IPS DF 4.7 (cell line): ENCODE measurements around the gene ASXL2.
A peak's percentile ranks its signal among the peaks of the same experiment; 100 is the strongest.
"Not testable (repeated sequence)": the region's sequence is repeated elsewhere in the genome, so short reads cannot be mapped to it uniquely, and the experiment has no call there.

ENCODE experiments used
- DNase-seq: peaks from one replicate; pipeline ENCODE4 v3.0.0-alpha.2; 2013; ENCODE audit warnings: low spot score; ENCODE audit errors: extremely low read depth

The ASXL2 gene

GRCh38 chr2:25838152-25838756, 40.0 kb downstream of the ASXL2 start:
- DNase-seq = no peak

- DNase-seq = no peak
Measured at GRCh38 chr2:25835906-25836305, 42.4 kb downstream of the ASXL2 start.

DNA sequence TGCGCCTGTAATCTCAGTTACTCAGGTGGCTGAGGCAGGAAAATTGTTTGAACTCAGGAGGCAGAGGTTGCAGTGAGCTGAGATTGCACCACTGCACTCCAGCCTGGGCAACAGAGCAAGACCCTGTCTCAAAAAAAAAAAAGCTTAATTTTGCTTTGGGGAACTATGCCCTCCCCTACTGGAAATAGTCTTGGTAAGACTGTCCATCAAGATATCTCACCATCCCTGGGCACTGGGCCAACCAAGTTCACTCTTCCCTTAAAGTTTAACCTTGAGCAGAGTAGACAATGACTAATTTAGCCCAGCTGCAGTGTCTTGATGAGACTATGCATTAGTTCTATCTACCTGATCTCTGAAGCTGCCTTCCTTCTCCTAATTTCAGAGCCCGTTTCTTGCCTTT, 44.7 kb downstream of the ASXL2 start:
- no peak for DNase-seq

- DNase-seq = no peak
Measured at GRCh38 chr2:25832897-25833296, 45.4 kb downstream of the ASXL2 start.

GRCh38 chr2:25831746-25832449, 46.4 kb downstream of the ASXL2 start:
- no peak for DNase-seq

DNA sequence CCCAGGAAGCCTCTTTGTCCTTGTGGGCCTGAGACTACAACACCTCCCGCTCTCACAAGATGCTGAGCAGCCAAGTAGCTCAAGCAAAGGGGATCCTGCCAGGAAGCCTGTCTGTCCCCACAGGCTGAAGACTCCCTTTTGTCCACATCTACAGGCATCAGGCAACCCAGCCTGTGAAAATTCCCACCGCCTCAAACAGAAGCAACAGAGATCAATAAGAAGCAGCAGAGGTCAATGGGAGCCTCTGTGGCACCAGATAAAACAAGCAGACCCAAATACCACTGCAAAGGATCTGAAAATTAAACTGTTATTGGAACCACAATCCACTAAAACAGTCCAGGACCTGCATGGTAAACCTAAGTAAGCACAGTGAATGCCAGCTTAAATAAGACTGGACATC, 48.5 kb downstream of the ASXL2 start:
- DNase-seq = no peak

GRCh38 chr2:25829377-25829704, 48.9 kb downstream of the ASXL2 start:
- DNase-seq = no peak

GRCh38 chr2:25828532-25829376, 49.5 kb downstream of the ASXL2 start:
- not testable (repeated sequence) for DNase-seq

- no peak for DNase-seq
Measured at GRCh38 chr2:25825238-25825637, 53.0 kb downstream of the ASXL2 start.

- no peak for DNase-seq
Measured at GRCh38 chr2:25824718-25825117, 53.6 kb downstream of the ASXL2 start.

GRCh38 chr2:25824216-25824615, 54.1 kb downstream of the ASXL2 start:
- no peak for DNase-seq

GRCh38 chr2:25822190-25823117, 55.8 kb downstream of the ASXL2 start:
- DNase-seq = peak; percentile 9

DNA sequence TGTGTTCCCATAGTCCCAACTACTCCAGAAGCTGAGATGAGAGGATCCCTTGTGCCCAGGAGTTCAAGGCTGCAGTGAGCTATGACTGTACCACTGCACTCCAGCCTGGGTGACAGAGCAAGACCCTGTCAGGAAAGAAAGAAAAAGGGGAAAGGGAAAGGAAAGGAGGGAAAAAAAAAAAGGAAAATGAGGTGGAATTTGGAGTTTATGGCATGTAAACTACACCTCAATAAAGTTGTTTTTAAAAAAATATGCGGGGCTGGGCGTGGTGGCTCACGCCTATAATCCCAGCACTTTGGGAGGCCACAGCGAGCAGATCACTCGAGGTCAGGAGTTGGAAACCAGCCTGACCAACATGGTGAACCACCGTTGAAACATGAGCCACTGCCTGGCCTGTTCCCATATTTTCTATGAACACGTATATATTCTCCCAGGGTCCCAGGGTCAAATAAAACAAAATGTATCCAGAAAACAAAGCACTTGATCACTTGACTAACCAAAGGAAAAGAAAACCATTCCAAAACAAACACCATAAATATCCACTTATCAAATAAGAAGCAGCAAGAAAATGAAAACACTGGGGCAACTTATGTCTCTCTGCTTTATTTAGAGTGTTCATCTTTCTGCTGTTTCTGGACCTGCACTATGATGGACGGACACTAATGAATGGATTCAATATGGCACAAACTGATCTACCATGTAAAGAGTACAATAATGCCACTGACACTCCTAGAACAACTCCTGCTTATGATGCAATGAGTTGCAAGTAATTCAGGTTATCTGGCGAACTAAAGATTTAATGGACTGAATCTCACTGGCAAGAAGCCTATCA, 56.8 kb downstream of the ASXL2 start:
- DNase-seq = no peak

GRCh38 chr2:25819597-25820039, 58.7 kb downstream of the ASXL2 start:
- no peak for DNase-seq

DNA sequence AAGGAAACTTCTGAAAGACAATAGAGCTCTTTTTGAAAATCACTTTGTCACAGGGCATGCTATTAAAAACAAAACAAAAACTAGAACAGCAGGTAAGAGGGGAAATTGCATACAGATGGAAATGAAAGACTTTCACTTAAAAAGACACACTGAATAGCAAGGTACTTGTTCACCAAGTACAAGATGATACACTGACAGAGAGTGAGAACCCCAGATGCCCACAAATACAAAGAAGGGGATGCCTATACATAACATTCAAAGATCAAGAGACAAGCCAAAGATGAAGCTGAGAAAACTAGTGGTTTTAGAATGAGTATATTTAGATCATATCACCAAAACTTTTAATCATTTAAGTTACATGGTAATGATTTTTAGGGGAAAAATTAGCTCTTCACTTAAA, 60.7 kb downstream of the ASXL2 start:
- no peak for DNase-seq

- no peak for DNase-seq
Measured at GRCh38 chr2:25817006-25817405, 61.3 kb downstream of the ASXL2 start.

DNA sequence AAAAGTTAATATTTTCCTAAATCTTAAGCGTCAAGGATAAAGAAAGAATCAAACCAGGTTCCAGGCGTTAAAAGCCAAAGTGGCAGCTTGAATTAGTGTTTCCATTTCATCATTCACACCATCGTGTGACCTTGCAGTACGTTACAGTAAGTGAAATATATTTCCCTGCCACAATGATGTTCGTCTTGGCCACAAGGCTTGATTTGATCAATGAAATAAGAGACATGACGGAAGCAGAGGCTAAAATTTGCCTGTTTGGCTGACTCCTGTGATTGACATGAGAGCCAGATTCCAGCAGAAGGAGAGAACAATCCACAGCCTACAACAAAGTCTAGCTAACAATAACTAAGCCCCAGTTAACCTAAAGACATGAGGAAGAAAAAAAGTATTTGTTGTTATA, 62.0 kb downstream of the ASXL2 start:
- DNase-seq = no peak

- no peak for DNase-seq
Measured at GRCh38 chr2:25814681-25815080, 63.6 kb downstream of the ASXL2 start.

DNA sequence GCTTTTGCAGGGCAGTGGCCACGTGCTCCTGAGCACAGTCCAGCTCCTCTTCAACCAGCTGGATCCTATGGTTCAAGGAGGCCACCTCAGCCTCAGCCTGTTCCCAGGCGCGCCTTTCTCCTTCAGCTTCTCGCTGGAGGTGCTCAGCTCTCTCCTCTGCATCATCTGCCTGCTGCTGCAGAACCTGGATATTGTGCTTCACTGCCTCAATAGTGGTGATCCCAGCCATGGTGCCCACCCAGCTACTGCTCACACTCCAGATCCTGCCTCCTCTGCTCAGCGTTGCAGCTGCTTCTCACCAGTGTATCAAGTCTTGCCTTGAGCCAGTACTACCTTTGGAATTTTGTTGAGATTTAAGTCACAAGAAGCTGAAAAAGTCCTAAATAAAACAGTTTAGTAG, 67.9 kb downstream of the ASXL2 start:
- no peak for DNase-seq

DNA sequence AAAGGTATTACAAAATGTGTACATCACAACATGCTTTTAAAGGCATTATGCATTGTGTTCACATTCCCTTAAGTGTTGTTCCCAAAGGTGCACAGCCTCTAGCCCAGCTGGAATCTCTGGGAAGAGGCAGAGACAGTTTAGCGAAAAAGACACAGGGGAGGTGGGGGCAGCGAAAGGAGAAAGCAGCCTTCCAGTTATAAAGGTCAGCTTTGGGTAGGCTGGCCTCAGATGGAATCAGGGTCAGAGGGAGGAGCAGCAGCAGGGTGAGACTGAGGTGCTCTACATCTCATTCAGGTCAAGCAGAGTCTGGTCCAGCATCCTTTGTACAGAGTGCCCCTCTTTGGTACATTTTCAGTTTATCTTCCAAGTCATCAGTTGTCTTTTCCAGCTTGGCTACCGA, 68.6 kb downstream of the ASXL2 start:
- DNase-seq = no peak

- no peak for DNase-seq
Measured at GRCh38 chr2:25808006-25808383, 70.3 kb downstream of the ASXL2 start.
